Activated naive CD8-positive, alpha-beta T cell (primary cell): Measurements from ENCODE around the gene APLN.

ENCODE experiments used
- H3K27ac Mint-ChIP-seq: one replicate; pipeline ENCODE4 v1.8.0; 2021; ENCODE audit warnings: mixed read lengths
- H3K27me3 Mint-ChIP-seq: one replicate; pipeline ENCODE4 v1.8.0; 2021; ENCODE audit warnings: mixed read lengths
- H3K36me3 Mint-ChIP-seq: one replicate; pipeline ENCODE4 v1.8.0; 2021; ENCODE audit warnings: mixed read lengths
- H3K4me1 Mint-ChIP-seq: one replicate; pipeline ENCODE4 v1.8.0; 2021; ENCODE audit warnings: low read depth, mixed read lengths
- H3K4me3 Mint-ChIP-seq: one replicate; pipeline ENCODE4 v1.8.0; 2021; ENCODE audit warnings: mild to moderate bottlenecking, mixed read lengths
- H3K9me3 Mint-ChIP-seq: one replicate; pipeline ENCODE4 v1.8.0; 2021; ENCODE audit warnings: low read depth, mixed read lengths

The APLN gene

DNA sequence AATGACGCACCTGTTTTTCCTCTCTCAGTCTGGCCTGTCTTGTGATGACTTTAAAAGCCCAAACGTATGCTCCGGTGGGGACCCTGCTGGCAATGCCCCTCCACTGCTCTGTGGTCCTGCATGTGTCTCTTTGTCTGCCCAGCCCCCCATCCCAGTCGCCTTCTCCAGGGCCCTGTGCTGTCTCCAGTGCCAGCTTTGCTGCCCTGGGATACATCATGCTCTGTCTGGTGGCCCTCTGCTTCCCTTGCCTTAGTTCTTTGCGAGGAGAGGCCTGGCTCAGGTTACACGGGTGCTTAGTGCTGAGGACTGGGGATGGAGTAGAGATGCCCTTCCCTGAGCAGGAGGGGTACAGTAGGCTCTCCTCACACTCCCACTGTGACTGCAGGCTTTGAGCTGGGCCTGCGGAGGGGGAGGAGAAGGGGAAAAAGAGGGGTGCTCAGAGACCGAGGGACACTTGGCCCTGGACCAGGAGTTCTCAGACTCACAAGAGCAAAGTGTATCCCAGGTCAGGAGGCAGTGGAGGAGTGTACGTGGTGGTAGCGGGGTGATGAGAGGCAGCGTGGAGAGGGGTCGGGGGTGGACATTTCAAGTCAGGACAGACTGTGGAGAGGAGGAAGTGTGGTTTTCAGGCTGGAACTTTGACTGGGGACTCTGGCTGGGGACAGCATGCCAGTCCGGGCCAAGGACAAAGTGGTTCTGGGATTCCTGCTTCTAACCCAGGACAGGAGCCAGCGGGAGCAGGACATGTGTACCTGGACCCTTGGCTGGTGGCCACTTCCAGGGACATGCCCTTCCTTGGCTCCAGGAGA is 2.8 kb downstream of the APLN start:
- Mint-ChIP-seq H3K36me3 (no peaks in the 10 kb centered on the region), H3K27ac (no peak overlapping the region), H3K27me3 (peaks cover 4% of the 10 kb centered on the region), H3K4me1 (peaks cover 7% of the 10 kb centered on the region), H3K9me3 (no peaks in the 10 kb centered on the region), H3K4me3 (no peak overlapping the region)

DNA sequence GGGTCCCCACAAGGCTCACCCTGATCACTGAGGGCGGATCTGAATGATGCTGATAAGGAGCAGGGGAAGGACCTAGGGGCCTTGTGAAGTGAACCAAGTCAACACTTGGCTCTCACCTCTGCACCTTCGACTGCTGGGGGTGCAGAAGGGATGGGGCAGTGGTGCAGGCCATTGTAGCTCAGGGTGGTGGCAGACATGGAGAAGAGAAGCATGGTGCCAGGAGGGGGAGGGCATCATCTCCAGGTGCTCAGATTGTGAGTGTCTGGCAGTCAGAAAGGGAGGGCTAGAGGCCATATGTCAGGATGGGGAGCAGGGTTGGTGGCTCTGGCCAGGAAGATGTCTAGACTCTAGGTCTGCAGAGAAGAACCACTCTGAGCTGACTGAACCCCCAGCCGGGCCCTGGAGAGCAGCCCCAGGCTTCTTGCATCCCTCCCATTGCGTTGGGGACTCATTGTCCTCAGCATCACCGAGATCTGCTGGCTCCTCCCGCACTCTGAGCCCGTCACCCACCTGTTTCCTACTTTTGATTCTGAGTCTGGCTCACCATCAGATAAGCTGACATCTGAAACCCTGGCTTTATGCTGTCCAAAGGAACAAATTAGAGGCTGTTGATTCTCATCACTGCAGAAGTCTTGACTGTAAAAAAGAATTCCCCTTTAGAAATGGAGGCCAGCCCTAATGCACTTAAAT is 3.8 kb downstream of the APLN start:
- Mint-ChIP-seq H3K36me3 (no peaks in the 10 kb centered on the region), H3K4me1 (peaks cover 6% of the 10 kb centered on the region), H3K27ac (no peak overlapping the region), H3K27me3 (peaks cover 4% of the 10 kb centered on the region), H3K9me3 (no peaks in the 10 kb centered on the region), H3K4me3 (no peak overlapping the region)

- H3K4me1 Mint-ChIP-seq = peaks cover 2% of the 10 kb centered on the region
- no peaks in the 10 kb centered on the region for H3K27me3 Mint-ChIP-seq
- H3K4me3 Mint-ChIP-seq = no peak overlapping the region
- H3K9me3 Mint-ChIP-seq = no peaks in the 10 kb centered on the region
- H3K36me3 Mint-ChIP-seq = no peaks in the 10 kb centered on the region
- H3K27ac Mint-ChIP-seq = no peak overlapping the region
Observed at GRCh38 chrX:129650183-129650689, 4.5 kb downstream of the APLN start.

DNA sequence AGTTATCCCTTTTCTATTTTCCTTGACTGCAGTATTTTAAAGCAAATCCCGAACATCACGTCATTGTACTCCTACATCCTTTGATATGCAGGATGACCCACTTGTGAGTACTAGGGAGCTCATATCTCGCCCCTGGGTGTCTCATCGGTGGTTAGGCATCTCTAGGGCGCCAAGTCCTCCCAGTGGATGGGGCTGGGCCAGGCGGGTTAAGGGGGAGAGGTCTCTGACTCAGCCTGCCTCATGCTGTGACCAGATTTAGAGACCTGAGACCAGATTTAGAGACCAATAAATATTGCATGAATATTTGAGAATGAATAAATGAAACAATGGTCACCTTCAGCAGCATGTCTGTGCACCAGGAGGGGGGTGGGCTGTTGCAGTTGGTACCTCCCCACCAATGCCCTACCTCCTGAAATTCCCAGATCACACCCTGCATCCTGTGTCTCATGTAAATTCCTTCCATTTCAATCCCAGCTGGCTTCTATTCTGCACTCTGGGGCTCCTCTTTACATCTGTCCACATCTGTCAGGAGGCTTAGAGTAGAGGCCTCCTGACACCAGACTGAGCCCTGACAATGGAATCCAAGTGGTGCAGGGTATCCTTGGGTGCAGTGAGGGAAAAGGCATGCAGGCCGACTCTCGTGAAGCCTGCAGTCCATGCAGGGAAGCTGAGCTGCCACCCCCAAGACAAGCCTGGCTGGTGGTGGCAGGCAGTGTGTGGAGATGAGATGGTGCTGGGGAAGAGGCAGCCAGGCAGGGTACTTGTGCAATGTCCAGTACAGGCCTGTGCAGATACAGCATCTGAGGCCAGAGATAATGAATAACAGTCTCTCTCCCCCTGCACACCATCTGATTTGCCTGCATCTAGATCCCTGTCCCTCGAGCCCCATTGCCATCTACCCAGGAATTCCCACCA is 5.2 kb downstream of the APLN start:
- H3K27me3 Mint-ChIP-seq = no peaks in the 10 kb centered on the region
- no peak overlapping the region for H3K4me3 Mint-ChIP-seq
- peaks cover 2% of the 10 kb centered on the region for H3K4me1 Mint-ChIP-seq

GRCh38 chrX:129648514-129649267 is 6.1 kb downstream of the APLN start:
- Mint-ChIP-seq H3K4me1 (peaks cover 2% of the 10 kb centered on the region), H3K4me3 (no peak overlapping the region), H3K27ac (no peak overlapping the region), H3K36me3 (no peaks in the 10 kb centered on the region), H3K27me3 (no peaks in the 10 kb centered on the region), H3K9me3 (no peaks in the 10 kb centered on the region)

More for the DNA sequence above, 5.2 kb downstream of the APLN start:
- no peaks in the 10 kb centered on the region for H3K36me3 Mint-ChIP-seq
- H3K27ac Mint-ChIP-seq = no peak overlapping the region
- no peaks in the 10 kb centered on the region for H3K9me3 Mint-ChIP-seq

DNA sequence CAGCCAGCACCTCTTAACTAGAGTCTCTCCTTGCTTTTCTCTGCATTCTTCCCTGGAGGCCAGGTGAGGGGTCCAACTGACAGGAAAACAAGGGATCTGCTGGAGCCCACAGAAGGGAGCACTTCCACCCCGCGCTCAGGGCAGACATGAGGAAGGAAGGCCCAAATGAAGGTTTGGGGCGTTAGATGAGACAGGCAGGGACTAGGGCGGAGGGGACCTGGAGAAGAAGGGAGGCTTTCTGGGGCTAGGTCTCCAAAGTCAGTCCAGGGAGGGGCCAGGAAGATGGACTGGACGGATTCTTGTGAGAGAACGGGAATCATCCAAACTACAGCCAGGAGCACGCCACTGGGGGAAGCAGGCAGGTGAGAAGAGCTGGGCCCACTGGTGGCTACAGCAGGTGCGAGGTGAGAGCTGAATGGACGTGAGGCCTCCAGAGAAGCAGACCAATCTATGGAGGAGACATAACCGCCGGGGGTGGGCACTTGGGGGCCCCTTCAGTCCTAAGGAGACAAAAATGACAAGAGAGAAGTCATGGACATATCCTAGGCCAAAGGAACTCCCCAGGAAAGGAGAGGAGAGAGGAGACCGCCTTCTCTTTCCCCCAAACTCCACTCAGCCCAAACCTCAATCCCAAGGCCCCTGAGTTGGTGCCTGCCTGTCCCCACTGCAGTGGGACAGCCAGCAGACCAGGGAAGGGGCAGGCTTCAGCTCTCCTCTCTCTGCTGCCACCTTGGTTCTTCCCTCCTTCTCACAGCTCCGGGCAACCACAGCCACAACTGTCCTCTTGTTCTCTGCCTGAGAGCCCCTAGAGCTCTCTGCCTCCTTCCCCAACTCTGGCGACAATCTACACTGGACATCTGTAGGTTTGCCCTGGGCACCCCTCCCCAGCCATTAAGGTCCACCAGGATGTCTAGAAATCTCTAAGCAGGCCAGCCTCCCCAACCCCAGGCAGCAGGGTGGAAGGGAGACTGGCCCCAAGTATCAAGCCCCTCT is 7.0 kb downstream of the APLN start:
- Mint-ChIP-seq H3K27me3 (no peaks in the 10 kb centered on the region), H3K27ac (no peak overlapping the region), H3K4me3 (no peak overlapping the region), H3K36me3 (no peaks in the 10 kb centered on the region), H3K9me3 (no peaks in the 10 kb centered on the region), H3K4me1 (no peaks in the 10 kb centered on the region)

- no peak overlapping the region for H3K27ac Mint-ChIP-seq
- no peaks in the 10 kb centered on the region for H3K9me3 Mint-ChIP-seq
- no peak overlapping the region for H3K4me3 Mint-ChIP-seq
- no peaks in the 10 kb centered on the region for H3K27me3 Mint-ChIP-seq
- no peaks in the 10 kb centered on the region for H3K4me1 Mint-ChIP-seq
- no peaks in the 10 kb centered on the region for H3K36me3 Mint-ChIP-seq
Observed at GRCh38 chrX:129646566-129647417, 8.0 kb downstream of the APLN start.

GRCh38 chrX:129642641-129643040 is 12.1 kb downstream of the APLN start:
- H3K4me3 Mint-ChIP-seq = no peak overlapping the region
- no peaks in the 10 kb centered on the region for H3K4me1 Mint-ChIP-seq
- no peaks in the 10 kb centered on the region for H3K36me3 Mint-ChIP-seq
- H3K27me3 Mint-ChIP-seq = no peaks in the 10 kb centered on the region
- H3K27ac Mint-ChIP-seq = no peak overlapping the region
- no peaks in the 10 kb centered on the region for H3K9me3 Mint-ChIP-seq

DNA sequence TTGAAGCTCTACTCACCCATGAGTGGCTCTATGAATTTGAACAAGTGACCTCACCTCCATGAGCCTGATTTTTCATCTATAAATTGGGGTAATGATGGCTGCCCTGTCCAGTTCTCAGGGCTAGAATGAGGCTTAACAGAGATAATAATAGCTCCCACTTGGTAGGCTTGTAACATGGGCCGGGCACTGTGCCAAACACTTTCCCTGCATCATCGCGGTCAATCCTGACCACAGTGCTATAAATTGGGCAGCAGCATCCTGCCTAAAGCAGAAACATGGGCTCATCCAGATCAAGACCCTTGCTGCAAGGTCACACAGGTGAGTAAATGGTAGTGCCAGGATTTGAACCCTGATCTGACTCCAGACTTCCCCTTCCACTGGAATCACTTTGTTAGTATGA is 12.8 kb downstream of the APLN start:
- Mint-ChIP-seq H3K4me3 (no peak overlapping the region), H3K27ac (no peak overlapping the region), H3K4me1 (peaks cover 3% of the 10 kb centered on the region), H3K27me3 (no peaks in the 10 kb centered on the region), H3K9me3 (no peaks in the 10 kb centered on the region), H3K36me3 (no peaks in the 10 kb centered on the region)

- H3K4me3 Mint-ChIP-seq = no peak overlapping the region
- no peak overlapping the region for H3K27ac Mint-ChIP-seq
- H3K4me1 Mint-ChIP-seq = peaks cover 3% of the 10 kb centered on the region
- H3K27me3 Mint-ChIP-seq = no peaks in the 10 kb centered on the region
- no peaks in the 10 kb centered on the region for H3K36me3 Mint-ChIP-seq
- H3K9me3 Mint-ChIP-seq = no peaks in the 10 kb centered on the region
Observed at GRCh38 chrX:129641469-129641868, 13.3 kb downstream of the APLN start.

- Mint-ChIP-seq H3K36me3 (no peaks in the 10 kb centered on the region), H3K9me3 (no peaks in the 10 kb centered on the region), H3K27ac (no peak overlapping the region), H3K4me3 (no peak overlapping the region), H3K27me3 (no peaks in the 10 kb centered on the region), H3K4me1 (peaks cover 3% of the 10 kb centered on the region)
Observed at GRCh38 chrX:129640737-129641136, 14.0 kb downstream of the APLN start.

- H3K4me1 Mint-ChIP-seq = peaks cover 3% of the 10 kb centered on the region
- H3K27me3 Mint-ChIP-seq = no peaks in the 10 kb centered on the region
- no peak overlapping the region for H3K4me3 Mint-ChIP-seq
- H3K9me3 Mint-ChIP-seq = no peaks in the 10 kb centered on the region
- H3K27ac Mint-ChIP-seq = no peak overlapping the region
- H3K36me3 Mint-ChIP-seq = no peaks in the 10 kb centered on the region
Observed at GRCh38 chrX:129638917-129639316, 15.8 kb downstream of the APLN start.
